GM20431 (cell line): Measurements from ENCODE around the gene P2RX5.

ENCODE experiments used
- in situ Hi-C: fragments of 300-500 bp; cut with MseI, MboI; formaldehyde crosslinking; loops from one replicate; pipeline ENCODE4 v1.15.0; 2020; ENCODE audit warnings: low sequenced_read_pairs; ENCODE audit not compliant: unreplicated experiment

Gene P2RX5

DNA sequence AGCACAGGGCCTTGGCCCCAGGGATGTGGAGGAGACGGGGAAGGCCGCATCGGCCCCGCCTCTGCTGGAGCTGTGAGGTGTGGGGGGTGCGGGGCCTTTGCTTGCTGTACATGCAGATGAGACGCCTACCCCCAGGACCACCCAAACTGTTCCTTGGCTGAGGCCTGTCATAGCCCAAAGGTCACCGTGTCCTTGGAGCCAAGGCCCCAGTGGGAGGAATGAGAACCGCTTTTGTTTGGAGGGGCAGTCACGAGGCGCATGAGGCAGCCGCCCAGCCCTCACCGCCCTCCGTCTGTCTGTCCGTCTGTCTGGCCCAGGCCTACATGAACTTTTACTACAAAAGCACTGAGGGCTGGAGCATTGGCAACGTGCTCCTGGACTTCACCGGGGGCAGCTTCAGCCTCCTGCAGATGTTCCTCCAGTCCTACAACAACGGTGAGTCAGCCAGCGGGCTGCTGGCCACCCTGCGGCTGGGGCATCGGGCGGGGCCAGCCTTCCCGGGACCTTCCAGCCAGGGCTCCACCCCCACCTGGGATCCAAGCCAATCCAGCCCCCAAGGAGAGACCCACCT lies 36.3 kb downstream of the P2RX5 start:
- in situ Hi-C loops: no loop called here

GRCh38 chr17:3658784-3659449 lies 37.0 kb downstream of the P2RX5 start:
- in situ Hi-C loops: no loop called here

- in situ Hi-C loops: no loop called here
These were observed 37.8 kb downstream of the P2RX5 start for GRCh38 chr17:3657874-3658783.

DNA sequence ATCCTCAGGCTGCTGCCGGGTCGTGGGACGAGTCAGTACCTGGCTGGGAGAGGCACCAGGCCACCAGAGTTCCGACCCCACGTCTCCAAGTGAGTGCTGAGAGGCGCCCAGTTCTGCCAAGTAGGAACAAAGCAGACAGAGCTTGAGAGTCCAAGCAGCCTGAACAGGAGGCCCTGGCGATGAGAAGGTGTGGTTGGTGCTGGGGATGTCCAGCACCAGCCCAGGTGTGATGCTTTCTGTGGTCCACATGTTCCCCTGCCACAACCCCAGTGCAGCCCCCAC lies 38.4 kb downstream of the P2RX5 start:
- in situ Hi-C loops: no loop called here

GRCh38 chr17:3656755-3657587 lies 39.0 kb downstream of the P2RX5 start:
- in situ Hi-C loops: no loop called here

DNA sequence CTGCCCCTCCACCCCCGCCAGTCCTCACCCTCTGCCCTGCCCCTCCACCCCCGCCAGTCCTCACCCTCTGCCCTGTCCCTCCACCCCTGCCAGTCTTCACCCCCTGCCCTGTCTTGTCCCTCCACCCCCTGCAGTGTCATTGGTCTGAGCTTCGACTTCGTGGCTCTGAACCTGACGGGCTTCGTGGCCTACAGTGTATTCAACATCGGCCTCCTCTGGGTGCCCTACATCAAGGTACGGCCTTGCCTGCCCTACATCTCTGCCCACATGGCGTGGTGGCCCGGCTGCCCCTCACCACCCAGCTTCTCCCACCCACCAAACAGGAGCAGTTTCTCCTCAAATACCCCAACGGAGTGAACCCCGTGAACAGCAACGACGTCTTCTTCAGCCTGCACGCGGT lies 39.6 kb downstream of the P2RX5 start:
- in situ Hi-C loops: no loop called here

- in situ Hi-C loops: no loop called here
These were observed 40.2 kb downstream of the P2RX5 start for GRCh38 chr17:3655766-3656165.

DNA sequence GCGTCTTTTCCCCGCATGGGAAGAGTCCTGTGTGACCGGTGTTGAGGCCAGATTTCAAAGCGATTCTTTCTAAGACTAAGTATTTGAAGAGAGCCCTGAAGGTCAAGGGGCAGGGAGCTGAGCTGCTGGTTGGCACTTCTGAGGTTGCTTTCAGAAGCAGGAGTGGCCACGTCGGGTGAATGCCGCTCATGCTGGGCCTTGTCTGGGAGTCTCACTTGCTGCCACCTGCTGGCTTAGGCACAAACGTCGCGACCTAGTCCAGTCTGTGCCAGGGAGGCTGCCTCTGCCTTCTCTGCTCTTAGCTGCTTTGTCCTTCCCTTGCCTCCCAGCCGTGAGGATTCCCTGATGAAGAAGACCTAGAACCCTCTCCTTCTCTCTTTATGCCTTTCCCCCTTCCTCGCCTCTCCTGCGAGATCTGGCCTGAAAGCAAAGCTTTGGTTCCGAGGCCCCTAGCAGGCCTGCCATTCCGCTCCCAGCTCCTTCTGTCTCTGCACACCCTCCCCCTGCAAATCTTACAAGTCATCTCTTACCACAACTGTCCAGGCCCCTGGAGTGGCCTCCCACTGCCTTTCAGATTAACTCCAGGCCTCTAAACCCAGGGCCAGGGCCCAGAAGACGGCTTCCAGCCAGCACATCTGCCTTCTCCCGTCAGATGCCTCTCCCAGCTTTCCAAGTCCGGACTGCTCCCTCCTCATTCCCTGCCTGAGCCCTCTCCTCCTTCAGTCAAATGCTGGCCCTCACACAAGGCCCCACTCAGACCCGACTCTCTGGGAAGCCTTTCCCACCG lies 48.0 kb downstream of the P2RX5 start:
- in situ Hi-C loops: no loop called here

GRCh38 chr17:3647251-3647650 lies 48.7 kb downstream of the P2RX5 start:
- in situ Hi-C loops: no loop called here

DNA sequence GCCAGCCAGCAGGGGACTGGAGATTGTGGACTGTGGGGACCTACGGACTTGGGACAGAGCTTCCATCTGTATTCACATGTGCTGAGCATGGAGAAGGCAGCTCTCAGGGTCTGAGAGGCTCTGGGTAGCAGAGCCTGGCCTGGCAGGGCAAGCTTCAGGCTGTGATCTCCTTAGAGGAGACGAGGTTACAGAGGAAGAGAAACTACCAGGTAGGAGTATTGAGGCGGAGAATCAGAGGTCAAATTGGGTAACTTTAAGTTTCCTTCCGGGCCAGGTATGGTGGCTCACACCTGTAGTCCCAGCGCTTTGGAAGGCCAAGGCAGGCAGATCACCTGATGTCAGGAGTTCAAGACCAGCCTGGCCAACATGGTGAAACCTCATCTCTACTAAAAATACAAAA lies 50.6 kb downstream of the P2RX5 start:
- in situ Hi-C loops: no loop called here

- in situ Hi-C loops: no loop called here
These were observed 52.0 kb downstream of the P2RX5 start for GRCh38 chr17:3643889-3644349.

- in situ Hi-C loops: no loop called here
These were observed 54.1 kb downstream of the P2RX5 start for GRCh38 chr17:3641717-3642486.

GRCh38 chr17:3641014-3641413 lies 54.9 kb downstream of the P2RX5 start:
- in situ Hi-C loops: no loop called here

DNA sequence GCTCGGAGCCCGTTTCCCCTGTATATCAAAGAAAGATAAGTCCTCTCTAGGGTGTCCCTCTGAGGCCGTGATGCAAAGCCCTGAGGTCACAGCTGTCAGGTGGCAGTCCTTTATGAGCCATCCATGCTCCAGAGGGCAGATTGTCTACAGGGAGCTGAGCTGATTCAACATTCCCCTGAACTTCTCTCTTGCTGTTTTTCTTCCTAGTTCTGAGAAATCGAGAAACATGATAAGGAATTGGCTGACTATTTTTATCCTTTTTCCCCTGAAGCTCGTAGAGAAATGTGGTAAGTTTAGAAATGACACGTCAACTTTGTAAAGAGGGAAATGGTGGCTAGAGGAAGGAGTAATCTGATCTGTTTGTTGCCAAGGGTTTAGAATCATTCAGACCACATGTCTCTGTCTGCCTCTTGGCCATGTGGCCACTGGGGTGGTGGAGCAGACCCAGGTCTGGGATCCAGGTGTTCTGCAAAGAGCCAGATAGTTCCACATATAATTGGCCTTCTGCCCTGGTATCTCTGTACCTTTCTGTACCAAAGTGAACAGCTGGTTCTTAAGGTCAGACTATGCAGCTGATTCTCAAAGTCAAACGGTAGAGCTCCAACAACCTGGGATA lies 55.9 kb downstream of the P2RX5 start:
- in situ Hi-C loops: no loop called here

DNA sequence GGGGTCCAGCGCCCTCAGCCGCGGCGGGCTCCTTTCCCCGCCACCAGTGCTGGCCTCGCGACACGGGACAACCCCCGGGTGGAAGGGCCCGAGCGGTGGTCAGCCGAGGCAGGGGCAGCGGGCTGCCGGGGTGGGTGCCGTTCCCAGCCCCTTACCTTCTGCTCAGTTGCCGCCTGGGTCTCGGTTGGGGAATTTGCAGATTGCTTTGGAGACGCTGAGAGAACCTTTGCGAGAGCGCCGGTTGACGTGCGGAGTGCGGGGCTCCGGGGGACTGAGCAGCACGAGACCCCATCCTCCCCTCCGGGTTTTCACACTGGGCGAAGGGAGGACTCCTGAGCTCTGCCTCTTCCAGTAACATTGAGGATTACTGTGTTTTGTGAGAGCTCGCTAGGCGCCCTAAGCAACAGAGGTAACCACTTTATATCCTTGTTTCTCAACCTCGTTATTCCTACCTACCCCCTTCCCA lies 59.0 kb downstream of the P2RX5 start:
- in situ Hi-C loops: no loop called here

GRCh38 chr17:3636154-3636907 lies 59.6 kb downstream of the P2RX5 start, which contains the start of the genes CTNS and SHPK:
Gene CTNS, plus strand, starts transcription at chr17:3636760. Its CDS starts 3,447 bp downstream, at chr17:3640207.
Gene SHPK, minus strand, starts transcription at chr17:3636250. Its CDS starts 31 bp downstream, at chr17:3636219.
- in situ Hi-C loops: no loop called here

- in situ Hi-C loops: no loop called here
These were observed 60.3 kb downstream of the P2RX5 start for GRCh38 chr17:3635474-3636153.
